T-cell (primary cell): ENCODE data around the gene REEP6. TPM values are rescaled to one million over a fixed set of nuclear protein-coding genes. Genes with fewer than 3 reads are reported as not detected.

ENCODE experiments used
- ATAC-seq, 4 experiments: fragments of 200-7000 bp in 3 of 4; fragments of 150-1000 bp in 1 of 4; cut with Tn5 transposase; replicated peaks in 1 of 4; 1 replicate in 3 of 4; 2 replicates in 1 of 4; pipeline ENCODE4 v1.10.0; 2021; ENCODE audit warnings: moderate library complexity in 3 of 4, mild to moderate bottlenecking in 2 of 4, moderate number of reproducible peaks in 1 of 4
- CTCF ChIA-PET, 2 donors: fragments of 300-600 bp; sonication (Branson Sonifier 250); formaldehyde crosslinking; loops; one replicate each; lab custom pipeline; 2022; ENCODE audit warnings: antibody characterized with exemption in 2 of 2; lab: Charles Lee
- POLR2A ChIA-PET, 2 donors: fragments of 300-600 bp; sonication (Branson Sonifier 250); formaldehyde crosslinking; loops; one replicate each; lab custom pipeline; 2022; ENCODE audit warnings: antibody characterized with exemption in 2 of 2; lab: Charles Lee
- DNase-seq, 35 experiments: peaks; one replicate each; pipeline versions ENCODE4 v3.0.0 to v3.0.0-alpha.2; 2013 to 2023
- H3K27ac ChIP-seq: one replicate; pipeline ENCODE4 v1.5.1; 2013; ENCODE audit warnings: low read length
- H3K27me3 ChIP-seq, 2 experiments: replicated peaks in 1 of 2; 1 replicate in 1 of 2; 2 replicates in 1 of 2; pipeline versions ENCODE4 v1.6.1 to v1.7.0; 2013; ENCODE audit warnings: low read length in 1 of 2, mixed read lengths in 1 of 2; ENCODE audit not compliant: control insufficient read depth in 2 of 2, insufficient read depth in 2 of 2; ENCODE audit errors: extremely low read depth in 1 of 2
- H3K36me3 ChIP-seq, 2 donors: 1 replicate in 1 of 2; 2 replicates in 1 of 2; pipeline versions ENCODE4 v1.6.1 to v1.7.0; 2013; ENCODE audit warnings: low read length in 1 of 2; ENCODE audit not compliant: control insufficient read depth in 2 of 2, insufficient read depth in 1 of 2; ENCODE audit errors: extremely low read depth in 1 of 2
- H3K4me1 ChIP-seq, 2 experiments: 1 replicate in 1 of 2; 2 replicates in 1 of 2; pipeline versions ENCODE4 v1.6.1 to v1.7.0; 2013; ENCODE audit warnings: low read length in 2 of 2, mixed read lengths in 1 of 2; ENCODE audit not compliant: insufficient read depth in 2 of 2, control insufficient read depth in 1 of 2; ENCODE audit errors: extremely low read depth in 1 of 2
- H3K4me3 ChIP-seq, 2 donors: 1 replicate in 1 of 2; 2 replicates in 1 of 2; pipeline versions ENCODE4 v1.5.1 to v1.7.0; 2013; ENCODE audit warnings: mild to moderate bottlenecking in 2 of 2, low read length in 1 of 2, moderate library complexity in 1 of 2; ENCODE audit not compliant: control insufficient read depth in 1 of 2; ENCODE audit errors: extremely low read depth in 1 of 2
- H3K9me3 ChIP-seq: 2 replicates; pipeline ENCODE4 v1.7.0; 2013
- H3K27ac Mint-ChIP-seq, 2 donors: one replicate each; pipeline ENCODE4 v1.8.0; 2020 to 2021; ENCODE audit warnings: mild to moderate bottlenecking in 2 of 2, mixed read lengths in 2 of 2
- H3K27me3 Mint-ChIP-seq, 2 donors: one replicate each; pipeline ENCODE4 v1.8.0; 2021 to 2022; ENCODE audit warnings: mixed read lengths in 2 of 2
- H3K36me3 Mint-ChIP-seq: one replicate; pipeline ENCODE4 v1.8.0; 2021; ENCODE audit warnings: mixed read lengths
- H3K4me1 Mint-ChIP-seq, 3 donors: one replicate each; pipeline ENCODE4 v1.8.0; 2020 to 2022; ENCODE audit warnings: mixed read lengths in 3 of 3, mild to moderate bottlenecking in 1 of 3
- H3K4me3 Mint-ChIP-seq, 3 donors: one replicate each; pipeline ENCODE4 v1.8.0; 2020 to 2022; ENCODE audit warnings: mild to moderate bottlenecking in 3 of 3, mixed read lengths in 3 of 3, moderate library complexity in 3 of 3
- H3K9me3 Mint-ChIP-seq, 3 donors: one replicate each; pipeline ENCODE4 v1.8.0; 2020 to 2022; ENCODE audit warnings: mixed read lengths in 3 of 3
- WGBS: methylation state at CpG from one replicate; pipeline ENCODE4 v1.1.5; 2013; ENCODE audit warnings: missing lambda C conversion rate; ENCODE audit not compliant: insufficient coverage; 5-methylcytosine and 5-hydroxymethylcytosine counted together
- total RNA-seq, 35 experiments: library from RNA in 6 of 35; stranded (reverse) in 6 of 35; fragments of 120-200 nt in 1 of 35; gene quantifications; one replicate each; pipeline versions ENCODE4 v1.2.1 to v1.2.4 and lab custom pipeline; 2013 to 2026

The REEP6 gene
- total RNA-seq, 5 donors from 2014 or later (not counting 1 experiment from before 2014, with no cell fraction given) = 2.2 to 6.9 (median 5.5) TPM

- no peak overlapping the region for H3K27ac ChIP-seq
- H3K4me1 ChIP-seq = peaks cover 4 to 49% of the 10 kb centered on the region in 2 experiments
- H3K9me3 ChIP-seq = no peaks in the 10 kb centered on the region
- WGBS = 71% methylated on average over 19 of the region's 30 CpGs
- ChIA-PET POLR2A (no interaction called here), CTCF (no interaction called here)
- Mint-ChIP-seq H3K4me3 (no peak overlapping the region), H3K9me3 (no peaks in the 10 kb centered on the region), H3K36me3 (no peaks in the 10 kb centered on the region), H3K27ac (no peak overlapping the region), H3K4me1 (peaks cover 15 to 30% (median 18%) of the 10 kb centered on the region in 3 donors), H3K27me3 (peaks cover 37 to 62% of the 10 kb centered on the region in 2 donors)
- H3K4me3 ChIP-seq = no peak overlapping the region
- no peaks in the 10 kb centered on the region for H3K36me3 ChIP-seq
- DNase-seq (no peak), ATAC-seq (no peak)
- H3K27me3 ChIP-seq = peaks cover 10 to 96% of the 10 kb centered on the region in 2 experiments
Observed at GRCh38 chr19:1452802-1453524, 38.0 kb upstream of the REEP6 start.

- Histone ChIP-seq H3K27me3 (peaks cover 10 to 93% of the 10 kb centered on the region in 2 experiments), H3K4me1 (peaks cover 4 to 49% of the 10 kb centered on the region in 2 experiments), H3K9me3 (no peaks in the 10 kb centered on the region), H3K4me3 (no peak overlapping the region), H3K36me3 (no peaks in the 10 kb centered on the region), H3K27ac (no peak overlapping the region)
- DNase-seq (no peak), ATAC-seq (no peak)
- Mint-ChIP-seq H3K9me3 (no peaks in the 10 kb centered on the region), H3K27me3 (peaks cover 34 to 62% of the 10 kb centered on the region in 2 donors), H3K36me3 (no peaks in the 10 kb centered on the region), H3K4me3 (no peak overlapping the region), H3K27ac (peak overlapping the region in 1 of 2 donors; percentile 41), H3K4me1 (peaks cover 15 to 28% (median 18%) of the 10 kb centered on the region in 3 donors)
- ChIA-PET CTCF (interaction anchor here in 1 of 2 donors (0.6 kb wide), 1 partner anchor 315 kb away, joined by 4 read pairs; no protein-coding TSS in a partner anchor), POLR2A (interaction anchor here (0.6 to 1.0 kb wide), 2 partner anchors 33 to 831 kb away, joined by 3 to 5 read pairs; no protein-coding TSS in a partner anchor)
- WGBS = 60% methylated on average over 21 of the region's 33 CpGs
Observed at GRCh38 chr19:1453525-1454364, 37.2 kb upstream of the REEP6 start.

GRCh38 chr19:1455002-1455335, 36.0 kb upstream of the REEP6 start:
- CTCF ChIA-PET = interaction anchor here in 1 of 2 donors (0.6 to 0.7 kb wide), 2 partner anchors 321 to 373 kb away, joined by 8 read pairs; no protein-coding TSS in a partner anchor
- Mint-ChIP-seq H3K36me3 (peaks cover 3% of the 10 kb centered on the region), H3K9me3 (no peaks in the 10 kb centered on the region), H3K4me3 (peak overlapping the region in 1 of 3 donors; percentile 58), H3K27ac (no peak overlapping the region), H3K27me3 (peaks cover 26 to 60% of the 10 kb centered on the region in 2 donors), H3K4me1 (peaks cover 14 to 24% (median 15%) of the 10 kb centered on the region in 3 donors)
- WGBS = under 1% methylated on average over 16 of the region's 22 CpGs
- POLR2A ChIA-PET = interaction anchor here in 1 of 2 donors (1.0 kb wide), 1 partner anchor 35 kb away, joined by 5 read pairs; no protein-coding TSS in a partner anchor
- H3K4me1 ChIP-seq = peaks cover 4 to 40% of the 10 kb centered on the region in 2 experiments
- H3K4me3 ChIP-seq = peak overlapping the region in 1 of 2 donors; percentile 23
- H3K9me3 ChIP-seq = no peaks in the 10 kb centered on the region
- peaks cover 10 to 86% of the 10 kb centered on the region in 2 experiments for H3K27me3 ChIP-seq
- H3K36me3 ChIP-seq = no peaks in the 10 kb centered on the region
- no peak overlapping the region for H3K27ac ChIP-seq
- ATAC-seq = peak in 3 of 4 experiments; percentile 6 to 14 (median 10)
- peak in 2 of 35 experiments; percentile 17 to 29 for DNase-seq

- no peak overlapping the region for H3K4me3 ChIP-seq
- ATAC-seq (peak; percentile 53 to 74 (median 61)), DNase-seq (peak in 29 of 35 experiments; percentile 27 to 71 (median 45))
- ChIA-PET POLR2A (no interaction called here), CTCF (interaction anchor here in 1 of 2 donors (0.6 to 0.7 kb wide), 2 partner anchors 320 to 374 kb away, joined by 8 read pairs; no protein-coding TSS in a partner anchor)
- H3K4me1 ChIP-seq = peaks cover 4 to 35% of the 10 kb centered on the region in 2 experiments
- Mint-ChIP-seq H3K27ac (peak overlapping the region in 1 of 2 donors; percentile 63), H3K27me3 (peaks cover 24 to 57% of the 10 kb centered on the region in 2 donors), H3K9me3 (no peaks in the 10 kb centered on the region), H3K4me3 (peak overlapping the region in 1 of 3 donors; percentile 58), H3K36me3 (peaks cover 3% of the 10 kb centered on the region), H3K4me1 (peaks cover 11 to 21% (median 12%) of the 10 kb centered on the region in 3 donors)
- H3K36me3 ChIP-seq = peaks cover 0 to under 1% of the 10 kb centered on the region in 2 donors
- no peaks in the 10 kb centered on the region for H3K9me3 ChIP-seq
- WGBS = 4% methylated on average over 42 of the region's 42 CpGs
- no peak overlapping the region for H3K27ac ChIP-seq
- H3K27me3 ChIP-seq = peaks cover 6 to 82% of the 10 kb centered on the region in 2 experiments
Observed at GRCh38 chr19:1455336-1456120, 35.5 kb upstream of the REEP6 start.

GRCh38 chr19:1456121-1456900, 34.7 kb upstream of the REEP6 start:
- ATAC-seq = no peak
- ChIA-PET POLR2A (no interaction called here), CTCF (no interaction called here)
- Histone ChIP-seq H3K4me3 (no peak overlapping the region), H3K27me3 (peaks cover 4 to 74% of the 10 kb centered on the region in 2 experiments), H3K36me3 (peaks cover 0 to 3% of the 10 kb centered on the region in 2 donors), H3K9me3 (no peaks in the 10 kb centered on the region), H3K4me1 (peaks cover 4 to 32% of the 10 kb centered on the region in 2 experiments), H3K27ac (no peak overlapping the region)
- WGBS = 34% methylated on average over 35 of the region's 43 CpGs
- H3K9me3 Mint-ChIP-seq = no peaks in the 10 kb centered on the region
- H3K27me3 Mint-ChIP-seq = peaks cover 18 to 51% of the 10 kb centered on the region in 2 donors
- no peak overlapping the region for H3K27ac Mint-ChIP-seq
- no peak for DNase-seq
- H3K4me1 Mint-ChIP-seq = peaks cover 7 to 16% (median 10%) of the 10 kb centered on the region in 3 donors
- peak overlapping the region in 1 of 3 donors; percentile 58 for H3K4me3 Mint-ChIP-seq
- peaks cover 3% of the 10 kb centered on the region for H3K36me3 Mint-ChIP-seq
